ENCODE measurements around the gene PKN2.
"Not testable (repeated sequence)": the region's sequence is repeated elsewhere in the genome, so short reads cannot be mapped to it uniquely, and the experiment has no call there.

The PKN2 gene

DNA sequence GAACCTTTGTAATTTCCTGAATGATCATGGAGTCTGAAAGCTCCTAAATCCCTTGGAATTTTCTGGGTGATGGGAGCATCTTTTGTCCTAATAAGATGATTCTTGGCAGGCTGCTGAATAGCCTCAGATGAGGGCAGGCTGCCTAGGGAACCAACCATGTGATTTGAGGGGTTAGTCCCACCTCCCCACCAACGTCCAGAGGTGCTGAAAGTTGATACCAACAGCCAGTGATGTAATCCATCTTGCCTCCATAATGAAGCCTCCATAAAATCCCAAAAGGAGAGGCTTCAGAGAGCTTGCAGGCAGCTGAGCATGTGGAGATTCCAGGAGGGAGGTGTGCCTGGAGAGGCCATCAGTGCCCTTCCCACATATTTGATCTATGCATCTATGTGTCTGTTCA is 163.6 kb downstream of the PKN2 start:
- Mint-ChIP-seq H3K9me3 (no peaks in the 10 kb centered on the region), H3K4me3 (no peak overlapping the region), H3K4me1 (peaks cover 9% of the 10 kb centered on the region), H3K27ac (no peak overlapping the region), H3K27me3 (no peaks in the 10 kb centered on the region), H3K36me3 (peaks cover 16% of the 10 kb centered on the region)
- no peak for ATAC-seq

- Mint-ChIP-seq H3K9me3 (no peaks in the 10 kb centered on the region), H3K36me3 (peaks cover 37% of the 10 kb centered on the region), H3K27ac (peak overlapping the region; percentile 59), H3K4me1 (peaks cover 9% of the 10 kb centered on the region), H3K27me3 (no peaks in the 10 kb centered on the region), H3K4me3 (no peak overlapping the region)
- no peak for ATAC-seq
Observed at GRCh38 chr1:88851303-88852063, 167.4 kb downstream of the PKN2 start.

DNA sequence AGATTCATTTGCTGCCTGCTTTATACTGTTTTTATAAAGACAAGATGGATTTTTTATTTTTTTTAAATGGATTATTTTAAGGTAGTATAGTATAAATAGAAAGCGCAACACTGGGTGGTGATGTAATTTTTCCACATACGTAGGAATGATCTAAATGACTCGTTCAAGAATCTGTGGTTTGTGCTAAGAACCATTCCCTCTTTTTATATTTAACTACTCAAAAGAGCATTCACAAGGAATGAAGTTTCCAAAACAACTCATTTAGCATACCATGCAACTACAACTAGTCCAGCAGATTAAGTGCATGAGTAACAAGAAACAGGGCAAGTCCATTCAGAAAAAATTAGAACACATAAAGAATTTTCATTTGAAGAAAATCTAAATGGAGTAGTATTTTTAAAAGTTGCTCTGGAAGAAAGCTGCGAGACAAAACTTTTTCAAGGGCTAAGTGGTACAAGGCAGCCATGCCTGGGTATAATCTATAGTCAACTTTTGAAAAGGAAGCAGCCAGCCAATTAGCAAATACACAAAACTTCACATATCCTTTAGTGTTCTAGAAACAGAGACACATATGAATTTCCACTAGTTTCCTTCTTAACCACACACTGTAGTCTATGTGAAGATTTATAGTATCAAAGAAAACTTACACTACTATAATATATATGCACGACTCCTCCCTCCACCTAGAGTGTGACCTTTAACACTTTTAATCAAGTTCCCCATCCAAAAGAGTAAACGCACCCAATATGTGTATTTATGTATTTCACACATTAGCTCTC is 183.9 kb downstream of the PKN2 start:
- no peak overlapping the region for H3K4me3 Mint-ChIP-seq
- H3K36me3 Mint-ChIP-seq = peaks cover 22% of the 10 kb centered on the region
- no peak for ATAC-seq
- H3K27ac Mint-ChIP-seq = peak overlapping the region; percentile 42
- no peaks in the 10 kb centered on the region for H3K9me3 Mint-ChIP-seq
- peaks cover 20% of the 10 kb centered on the region for H3K4me1 Mint-ChIP-seq
- no peaks in the 10 kb centered on the region for H3K27me3 Mint-ChIP-seq

DNA sequence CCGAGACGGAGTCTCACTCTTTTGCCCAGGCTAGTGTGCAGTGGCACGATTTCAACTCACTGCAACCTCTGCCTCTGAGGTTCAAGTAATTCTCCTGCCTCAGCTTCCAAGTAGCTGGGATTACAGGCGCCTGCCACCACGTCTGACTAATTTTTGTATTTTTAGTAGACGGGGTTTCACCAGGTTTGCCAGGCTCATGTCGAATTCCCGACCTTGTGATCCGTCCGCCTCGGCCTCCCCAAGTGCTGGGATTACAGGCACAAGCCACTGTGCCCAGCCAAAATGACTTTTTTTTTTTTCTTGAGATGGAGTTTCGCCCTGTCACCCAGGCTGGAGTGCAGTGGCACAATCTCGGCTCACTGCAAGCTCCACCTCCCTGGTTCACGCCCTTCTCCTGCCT is 185.6 kb downstream of the PKN2 start:
- not testable (repeated sequence) for ATAC-seq, H3K4me3 Mint-ChIP-seq, H3K27ac Mint-ChIP-seq, H3K27me3 Mint-ChIP-seq, H3K9me3 Mint-ChIP-seq, H3K36me3 Mint-ChIP-seq
- peaks cover 20% of the 10 kb centered on the region for H3K4me1 Mint-ChIP-seq

- ATAC-seq = no peak
- peaks cover 27% of the 10 kb centered on the region for H3K4me1 Mint-ChIP-seq
- no peak overlapping the region for H3K27ac Mint-ChIP-seq
- no peaks in the 10 kb centered on the region for H3K9me3 Mint-ChIP-seq
- peaks cover 4% of the 10 kb centered on the region for H3K36me3 Mint-ChIP-seq
- H3K27me3 Mint-ChIP-seq = no peaks in the 10 kb centered on the region
- no peak overlapping the region for H3K4me3 Mint-ChIP-seq
Observed at GRCh38 chr1:88873737-88874349, 189.8 kb downstream of the PKN2 start.

DNA sequence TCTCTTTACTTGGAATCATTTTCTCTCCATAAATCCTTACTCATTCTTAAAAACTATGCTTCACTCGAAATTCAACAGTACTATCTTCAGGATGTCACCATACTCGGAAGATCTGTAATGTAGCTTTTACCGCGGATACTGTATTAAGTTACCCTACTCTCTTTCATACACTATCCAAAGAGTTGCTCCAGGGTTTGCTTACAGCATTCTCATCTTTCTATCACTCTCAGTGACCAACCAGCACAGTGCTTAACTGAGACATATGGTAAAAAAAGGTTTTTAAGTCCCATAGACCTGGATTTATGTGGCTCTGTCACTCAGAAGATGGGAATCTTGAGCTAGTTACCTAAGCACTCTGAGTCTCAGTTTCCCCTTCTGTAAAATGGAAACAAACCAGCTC is 191.5 kb downstream of the PKN2 start:
- no peak overlapping the region for H3K4me3 Mint-ChIP-seq

DNA sequence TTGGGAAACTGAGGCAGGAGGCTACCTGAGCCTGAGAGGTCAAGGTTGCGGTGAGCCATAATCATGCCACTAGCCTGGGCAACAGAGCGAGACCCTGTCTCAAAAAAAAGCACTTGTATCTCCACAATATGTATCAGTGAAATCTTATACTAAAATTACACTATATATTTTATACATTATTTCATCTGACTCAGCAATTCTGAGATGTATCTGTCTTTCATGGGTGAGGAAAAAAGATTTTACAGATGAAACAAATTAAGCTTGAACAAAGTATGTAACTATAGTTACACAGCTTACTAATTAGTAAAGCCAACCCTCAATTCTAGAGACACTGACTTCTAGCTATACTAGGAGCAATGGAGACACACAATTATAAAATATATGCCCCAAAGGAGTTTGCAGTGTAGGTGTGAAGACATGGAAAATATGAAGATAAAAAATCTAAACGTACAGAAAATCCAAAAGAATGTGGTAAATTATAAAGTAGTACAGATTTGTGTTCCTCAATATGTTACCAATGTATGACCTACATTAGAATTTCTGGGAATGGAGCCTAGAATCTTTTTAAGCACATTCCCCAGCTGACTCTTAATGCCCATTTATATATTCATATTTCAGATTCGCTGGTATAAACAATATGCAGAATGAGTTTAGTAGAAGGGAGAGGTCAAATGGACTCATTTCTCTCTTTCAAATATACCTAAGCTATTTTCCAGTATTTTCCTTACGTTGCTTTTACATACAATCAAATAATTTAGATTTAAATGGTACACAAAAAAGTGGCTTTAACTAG is 192.7 kb downstream of the PKN2 start:
- Mint-ChIP-seq H3K9me3 (no peaks in the 10 kb centered on the region), H3K27ac (no peak overlapping the region), H3K4me1 (peaks cover 25% of the 10 kb centered on the region), H3K4me3 (no peak overlapping the region), H3K27me3 (no peaks in the 10 kb centered on the region), H3K36me3 (peaks cover 4% of the 10 kb centered on the region)
- no peak for ATAC-seq

More for the DNA sequence above, 191.5 kb downstream of the PKN2 start:
- H3K27ac Mint-ChIP-seq = no peak overlapping the region
- peaks cover 25% of the 10 kb centered on the region for H3K4me1 Mint-ChIP-seq
- no peak for ATAC-seq
- H3K27me3 Mint-ChIP-seq = no peaks in the 10 kb centered on the region
- peaks cover 4% of the 10 kb centered on the region for H3K36me3 Mint-ChIP-seq
- no peaks in the 10 kb centered on the region for H3K9me3 Mint-ChIP-seq

- peaks cover 26% of the 10 kb centered on the region for H3K4me1 Mint-ChIP-seq
- H3K9me3 Mint-ChIP-seq = no peaks in the 10 kb centered on the region
- no peaks in the 10 kb centered on the region for H3K27me3 Mint-ChIP-seq
- no peak overlapping the region for H3K4me3 Mint-ChIP-seq
- no peaks in the 10 kb centered on the region for H3K36me3 Mint-ChIP-seq
- no peak for ATAC-seq
- H3K27ac Mint-ChIP-seq = no peak overlapping the region
Observed at GRCh38 chr1:88877382-88877825, 193.3 kb downstream of the PKN2 start.

GRCh38 chr1:88877911-88878310 is 193.8 kb downstream of the PKN2 start:
- H3K36me3 Mint-ChIP-seq = no peaks in the 10 kb centered on the region
- H3K4me3 Mint-ChIP-seq = no peak overlapping the region
- ATAC-seq = no peak
- no peak overlapping the region for H3K27ac Mint-ChIP-seq
- no peaks in the 10 kb centered on the region for H3K9me3 Mint-ChIP-seq
- H3K4me1 Mint-ChIP-seq = peaks cover 31% of the 10 kb centered on the region
- H3K27me3 Mint-ChIP-seq = no peaks in the 10 kb centered on the region

GRCh38 chr1:88878731-88879130 is 194.7 kb downstream of the PKN2 start:
- ATAC-seq = no peak
- no peaks in the 10 kb centered on the region for H3K36me3 Mint-ChIP-seq

GRCh38 chr1:88880717-88881116 is 196.6 kb downstream of the PKN2 start:
- ATAC-seq, H3K27ac Mint-ChIP-seq, H3K36me3 Mint-ChIP-seq, H3K27me3 Mint-ChIP-seq, H3K9me3 Mint-ChIP-seq, H3K4me3 Mint-ChIP-seq: not testable (repeated sequence)
- H3K4me1 Mint-ChIP-seq = peaks cover 26% of the 10 kb centered on the region

More at GRCh38 chr1:88878731-88879130, 194.7 kb downstream of the PKN2 start:
- H3K4me1 Mint-ChIP-seq = peaks cover 32% of the 10 kb centered on the region
- H3K9me3 Mint-ChIP-seq = no peaks in the 10 kb centered on the region
- no peak overlapping the region for H3K27ac Mint-ChIP-seq
- no peak overlapping the region for H3K4me3 Mint-ChIP-seq
- no peaks in the 10 kb centered on the region for H3K27me3 Mint-ChIP-seq

DNA sequence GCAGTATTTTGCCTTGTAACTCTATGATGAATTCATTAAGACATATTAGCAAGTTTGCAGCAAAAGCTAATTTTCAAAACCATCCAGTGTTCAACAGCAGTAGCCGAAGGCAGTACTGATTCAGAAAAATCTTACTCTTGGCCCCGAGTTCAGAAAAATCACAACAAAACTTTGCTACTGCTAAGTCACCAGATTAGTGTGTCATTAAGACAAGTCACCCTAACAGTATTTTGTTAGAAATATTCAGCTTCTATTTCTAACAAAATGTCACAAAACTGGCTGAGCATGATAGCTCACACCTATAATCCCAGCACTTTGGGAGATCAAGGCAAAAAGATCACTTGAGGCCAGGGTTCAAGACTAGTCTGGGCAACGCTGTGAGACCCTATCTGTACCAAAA is 199.1 kb downstream of the PKN2 start:
- Mint-ChIP-seq H3K4me3 (no peak overlapping the region), H3K27me3 (no peaks in the 10 kb centered on the region), H3K27ac (no peak overlapping the region), H3K9me3 (no peaks in the 10 kb centered on the region), H3K36me3 (peaks cover 11% of the 10 kb centered on the region), H3K4me1 (peaks cover 19% of the 10 kb centered on the region)
- no peak for ATAC-seq
